HS-27A (cell line): ENCODE data around the gene OR2AG1.
A peak's percentile ranks its signal among the peaks of the same experiment; 100 is the strongest.

Source experiments
- DNase-seq: peaks from one replicate; pipeline ENCODE4 v3.0.0-alpha.2; 2012; ENCODE audit warnings: low read depth, missing footprints

Gene OR2AG1

GRCh38 chr11:6782720-6783119, at the start of gene OR2AG1:
Gene OR2AG1 (plus strand): TSS chr11:6783020. CDS start chr11:6785038, 2,018 bp downstream.
- DNase-seq = no peak

GRCh38 chr11:6733326-6734275, 49.2 kb upstream of the OR2AG1 start:
- DNase-seq = no peak

- no peak for DNase-seq
These were observed 48.2 kb upstream of the OR2AG1 start for GRCh38 chr11:6734616-6735015.

GRCh38 chr11:6735306-6735705, 47.5 kb upstream of the OR2AG1 start:
- DNase-seq = no peak

GRCh38 chr11:6736495-6737121, 46.2 kb upstream of the OR2AG1 start:
- no peak for DNase-seq

GRCh38 chr11:6737872-6738466, 44.9 kb upstream of the OR2AG1 start:
- DNase-seq = peak; percentile 34

GRCh38 chr11:6738590-6738989, 44.2 kb upstream of the OR2AG1 start:
- no peak for DNase-seq

GRCh38 chr11:6742260-6742659, 40.6 kb upstream of the OR2AG1 start:
- DNase-seq = no peak

GRCh38 chr11:6745018-6745417, 37.8 kb upstream of the OR2AG1 start:
- no peak for DNase-seq

- no peak for DNase-seq
These were observed 37.3 kb upstream of the OR2AG1 start for GRCh38 chr11:6745465-6746015.

- no peak for DNase-seq
These were observed 36.7 kb upstream of the OR2AG1 start for GRCh38 chr11:6746086-6746618.

GRCh38 chr11:6746626-6747025, 36.2 kb upstream of the OR2AG1 start:
- no peak for DNase-seq

GRCh38 chr11:6747097-6747668, 35.6 kb upstream of the OR2AG1 start:
- no peak for DNase-seq

GRCh38 chr11:6755303-6755952, 27.4 kb upstream of the OR2AG1 start:
- DNase-seq = peak; percentile 11

GRCh38 chr11:6755953-6756347, 26.9 kb upstream of the OR2AG1 start:
- DNase-seq = no peak

- peak; percentile 20 for DNase-seq
These were observed 25.4 kb upstream of the OR2AG1 start for GRCh38 chr11:6757373-6757967.

- no peak for DNase-seq
These were observed 10.6 kb upstream of the OR2AG1 start, which contains the start of gene OR2AG2 for GRCh38 chr11:6771926-6772893. Gene OR2AG2 (minus strand): TSS chr11:6771976. CDS start chr11:6768957, 3,019 bp downstream.

- DNase-seq = no peak
These were observed 4.3 kb upstream of the OR2AG1 start for GRCh38 chr11:6778518-6778917.

- no peak for DNase-seq
These were observed 2.0 kb upstream of the OR2AG1 start for GRCh38 chr11:6780829-6781228.

- DNase-seq = no peak
These were observed 7.7 kb downstream of the OR2AG1 start for GRCh38 chr11:6790546-6790945.
